A673 (cell line): ENCODE measurements around the gene SMAD9. TPM values are rescaled to one million over a fixed set of nuclear protein-coding genes. Genes with fewer than 3 reads are reported as not detected.

Source experiments
- BruUV-seq: library from RNA; stranded (reverse); fragments of 400-500 nt; replicated peaks from 2 replicates; lab custom pipeline; 2021; lab: Mats Ljungman, UMichigan
- CTCF ChIA-PET: fragments of 300-600 bp; sonication (Branson Sonifier 250); formaldehyde crosslinking; loops from one replicate; lab custom pipeline; 2022; ENCODE audit warnings: antibody characterized with exemption; lab: Charles Lee
- POLR2A ChIA-PET: fragments of 300-600 bp; sonication (Branson Sonifier 250); formaldehyde crosslinking; loops from one replicate; lab custom pipeline; 2022; ENCODE audit warnings: antibody characterized with exemption; ENCODE audit not compliant: low non-redundant PET; lab: Charles Lee
- DNase-seq: peaks from one replicate; pipeline ENCODE4 v3.0.0-alpha.2; 2015; ENCODE audit warnings: low spot score
- H3K27ac ChIP-seq: fragments of 200-600 bp; sonication (generic); 2 replicates; pipeline ENCODE4 v1.5.1; 2016; ENCODE audit warnings: mixed run types, low read depth, mild to moderate bottlenecking, mixed read lengths, antibody characterized with exemption, low read length; ENCODE audit not compliant: poor library complexity, severe bottlenecking
- H3K27me3 ChIP-seq: fragments of 200-600 bp; sonication (generic); replicated peaks from 2 replicates; pipeline ENCODE4 v1.6.1; 2017; ENCODE audit warnings: mixed run types, low read depth, mild to moderate bottlenecking, mixed read lengths, antibody characterized with exemption, low read length; ENCODE audit not compliant: insufficient read depth, poor library complexity
- H3K36me3 ChIP-seq: fragments of 200-600 bp; sonication (generic); 2 replicates; pipeline ENCODE4 v1.6.1; 2016; ENCODE audit warnings: mixed run types, mild to moderate bottlenecking, mixed read lengths, antibody characterized with exemption, low read length; ENCODE audit not compliant: insufficient read depth, poor library complexity, severe bottlenecking
- H3K4me1 ChIP-seq: fragments of 200-600 bp; sonication (generic); 2 replicates; pipeline ENCODE4 v1.6.1; 2017; ENCODE audit warnings: mixed run types, mild to moderate bottlenecking, mixed read lengths, antibody characterized with exemption, low read length; ENCODE audit not compliant: insufficient read depth, poor library complexity, severe bottlenecking
- H3K4me3 ChIP-seq: fragments of 200-600 bp; sonication (generic); 2 replicates; pipeline ENCODE4 v1.5.1; 2016; ENCODE audit warnings: low read depth, mixed run types, mild to moderate bottlenecking, mixed read lengths, low read length; ENCODE audit not compliant: poor library complexity, severe bottlenecking
- H3K9me3 ChIP-seq: fragments of 200-600 bp; sonication (generic); 2 replicates; pipeline ENCODE4 v1.6.1; 2016; ENCODE audit warnings: mixed run types, low read depth, mild to moderate bottlenecking, mixed read lengths, antibody characterized with exemption, low read length; ENCODE audit not compliant: poor library complexity, severe bottlenecking
- CTCF ChIP-seq: fragments of 300-800, 200-600 bp; sonication (generic); conservative IDR thresholded peaks from 2 replicates; pipeline ENCODE4 v1.5.1; 2017; ENCODE audit warnings: low read depth, mild to moderate bottlenecking, antibody characterized with exemption, low read length, moderate library complexity, mixed read lengths
- EZH2 ChIP-seq: fragments of 200-600 bp; sonication (generic); IDR thresholded peaks from 2 replicates; pipeline ENCODE4 v1.6.1; 2017; ENCODE audit warnings: borderline replicate concordance, low read depth, mild to moderate bottlenecking, mixed read lengths, antibody characterized with exemption, low read length; ENCODE audit not compliant: poor library complexity, severe bottlenecking
- intact Hi-C: fragments of 100-400 bp; cut with micrococcal nuclease; formaldehyde crosslinking; loops from one replicate; pipeline ENCODE4 v1.10.0; 2022; ENCODE audit not compliant: unreplicated experiment
- total RNA-seq: library from RNA; stranded (reverse); gene quantifications from 2 replicates; pipeline ENCODE4 v1.2.3, GENCODE V29; 2021

Gene SMAD9
- total RNA-seq, 1 experiment from 2014 or later = 23.3 TPM

- Histone ChIP-seq H3K9me3 (no peaks in the 10 kb centered on the region), H3K36me3 (peaks cover 27% of the 10 kb centered on the region), H3K27me3 (no peaks in the 10 kb centered on the region), H3K4me1 (peaks cover 14% of the 10 kb centered on the region), H3K4me3 (no peak overlapping the region), H3K27ac (no peak overlapping the region)
- TF ChIP-seq CTCF (no peak), EZH2 (no peak)
- POLR2A ChIA-PET = no interaction called here
- intact Hi-C loops = no loop called here
- CTCF ChIA-PET = no interaction called here
- BruUV-seq = no TSS peak
- DNase-seq = no peak
Measured at GRCh38 chr13:36875961-36876360, 44.1 kb downstream of the SMAD9 start.

- H3K36me3 ChIP-seq = peaks cover 33% of the 10 kb centered on the region
- ChIA-PET CTCF (no interaction called here), POLR2A (no interaction called here)
- H3K4me3 ChIP-seq = no peak overlapping the region
- intact Hi-C loops = no loop called here
- H3K9me3 ChIP-seq = no peaks in the 10 kb centered on the region
- H3K27me3 ChIP-seq = no peaks in the 10 kb centered on the region
- no peak for TF ChIP-seq EZH2
- TF ChIP-seq CTCF = no peak
- no peak for DNase-seq
- no TSS peak for BruUV-seq
- H3K4me1 ChIP-seq = peaks cover 11% of the 10 kb centered on the region
- no peak overlapping the region for H3K27ac ChIP-seq
Measured at GRCh38 chr13:36875431-36875830, 44.6 kb downstream of the SMAD9 start.

GRCh38 chr13:36872621-36873020 is 47.4 kb downstream of the SMAD9 start:
- no peak for TF ChIP-seq CTCF
- TF ChIP-seq EZH2 = no peak
- peaks cover 34% of the 10 kb centered on the region for H3K36me3 ChIP-seq
- no peak overlapping the region for H3K4me3 ChIP-seq
- H3K9me3 ChIP-seq = no peaks in the 10 kb centered on the region
- no peak for DNase-seq
- no peak overlapping the region for H3K27ac ChIP-seq
- no peaks in the 10 kb centered on the region for H3K27me3 ChIP-seq
- intact Hi-C loops = no loop called here
- ChIA-PET CTCF (interaction anchor here (0.6 kb wide), 1 partner anchor 21 kb away, joined by 5 read pairs; no protein-coding TSS in a partner anchor), POLR2A (no interaction called here)
- no TSS peak for BruUV-seq
- peaks cover 8% of the 10 kb centered on the region for H3K4me1 ChIP-seq
